ENCODE measurements around the gene ZSWIM6. TPM values are rescaled to one million over a fixed set of nuclear protein-coding genes. Genes with fewer than 3 reads are reported as not detected.

Gene ZSWIM6
- total RNA-seq, 1 donor from 2014 or later: 8.9 TPM

- peaks cover 25% of the 10 kb centered on the region for H3K27me3 Mint-ChIP-seq (ENCODE audit: low read depth)
- intact Hi-C loops (cut with micrococcal nuclease): loop anchor here (2.0 to 5.0 kb wide), 4 partner anchors 45 to 978 kb away; partner anchors contain the start of genes ERCC8, KIF2A and NDUFAF2
- no peaks in the 10 kb centered on the region for H3K9me3 Mint-ChIP-seq
- H3K27ac Mint-ChIP-seq: no peak overlapping the region
- peaks cover 11% of the 10 kb centered on the region for H3K36me3 Mint-ChIP-seq (ENCODE audit: low read depth)
- peaks cover 41% of the 10 kb centered on the region for H3K4me1 Mint-ChIP-seq (ENCODE audit: low read depth)
- peak overlapping the region; percentile 79 for H3K4me3 Mint-ChIP-seq (ENCODE audit: low read depth)
- DNase-seq (ENCODE audit: low spot score): no peak
These were observed 2.4 kb upstream of the ZSWIM6 start for GRCh38 chr5:61329550-61330128.

GRCh38 chr5:61330341-61330844 is 1.7 kb upstream of the ZSWIM6 start:
- Mint-ChIP-seq H3K4me1 (ENCODE audit: low read depth) (peaks cover 47% of the 10 kb centered on the region), H3K36me3 (ENCODE audit: low read depth) (peaks cover 18% of the 10 kb centered on the region), H3K4me3 (ENCODE audit: low read depth) (peak overlapping the region; percentile 79), H3K27ac (no peak overlapping the region), H3K9me3 (no peaks in the 10 kb centered on the region), H3K27me3 (ENCODE audit: low read depth) (peaks cover 31% of the 10 kb centered on the region)
- intact Hi-C loops (cut with micrococcal nuclease): loop anchor here (2.0 to 5.0 kb wide), 3 partner anchors 202 to 977 kb away; partner anchors contain the start of genes ERCC8, KIF2A and NDUFAF2
- no peak for DNase-seq (ENCODE audit: low spot score)

GRCh38 chr5:61330845-61331406 is 1.1 kb upstream of the ZSWIM6 start:
- H3K27ac Mint-ChIP-seq: no peak overlapping the region
- intact Hi-C loops (cut with micrococcal nuclease): loop anchor here (2.0 to 5.0 kb wide), 3 partner anchors 201 to 976 kb away; partner anchors contain the start of genes ERCC8, KIF2A and NDUFAF2
- peaks cover 22% of the 10 kb centered on the region for H3K36me3 Mint-ChIP-seq (ENCODE audit: low read depth)
- H3K4me3 Mint-ChIP-seq (ENCODE audit: low read depth): peak overlapping the region; percentile 95
- H3K9me3 Mint-ChIP-seq: no peaks in the 10 kb centered on the region
- H3K27me3 Mint-ChIP-seq (ENCODE audit: low read depth): peaks cover 33% of the 10 kb centered on the region
- H3K4me1 Mint-ChIP-seq (ENCODE audit: low read depth): peaks cover 48% of the 10 kb centered on the region
- DNase-seq (ENCODE audit: low spot score): peak; percentile 68

GRCh38 chr5:61332358-61332749 is 296 bp downstream of the ZSWIM6 start:
- Mint-ChIP-seq H3K9me3 (no peaks in the 10 kb centered on the region), H3K27ac (peak overlapping the region; percentile 96), H3K27me3 (ENCODE audit: low read depth) (peaks cover 31% of the 10 kb centered on the region), H3K4me1 (ENCODE audit: low read depth) (peaks cover 47% of the 10 kb centered on the region), H3K36me3 (ENCODE audit: low read depth) (peaks cover 33% of the 10 kb centered on the region), H3K4me3 (ENCODE audit: low read depth) (peak overlapping the region; percentile 95)
- DNase-seq (ENCODE audit: low spot score): no peak
- intact Hi-C loops (cut with micrococcal nuclease): loop anchor here (1.0 to 5.0 kb wide), 6 partner anchors 26 to 975 kb away; partner anchors contain the start of genes KIF2A and SMIM15

GRCh38 chr5:61332851-61333320 is 828 bp downstream of the ZSWIM6 start:
- no peak overlapping the region for H3K27ac Mint-ChIP-seq
- H3K9me3 Mint-ChIP-seq: no peaks in the 10 kb centered on the region
- no peak for DNase-seq (ENCODE audit: low spot score)
- H3K4me3 Mint-ChIP-seq (ENCODE audit: low read depth): peak overlapping the region; percentile 70
- H3K4me1 Mint-ChIP-seq (ENCODE audit: low read depth): peaks cover 42% of the 10 kb centered on the region
- H3K36me3 Mint-ChIP-seq (ENCODE audit: low read depth): peaks cover 34% of the 10 kb centered on the region
- peaks cover 31% of the 10 kb centered on the region for H3K27me3 Mint-ChIP-seq (ENCODE audit: low read depth)
- intact Hi-C loops (cut with micrococcal nuclease): loop anchor here (1.0 to 5.0 kb wide), 6 partner anchors 27 to 974 kb away; partner anchors contain the start of genes KIF2A and SMIM15

GRCh38 chr5:61333321-61333953 is 1.4 kb downstream of the ZSWIM6 start:
- intact Hi-C loops (cut with micrococcal nuclease): loop anchor here (5.0 kb wide), 2 partner anchors 199 to 974 kb away; partner anchors contain the start of gene KIF2A
- peak; percentile 25 for DNase-seq (ENCODE audit: low spot score)
- Mint-ChIP-seq H3K36me3 (ENCODE audit: low read depth) (peaks cover 34% of the 10 kb centered on the region), H3K4me3 (ENCODE audit: low read depth) (peak overlapping the region; percentile 82), H3K4me1 (ENCODE audit: low read depth) (peaks cover 37% of the 10 kb centered on the region), H3K9me3 (no peaks in the 10 kb centered on the region), H3K27ac (no peak overlapping the region), H3K27me3 (ENCODE audit: low read depth) (peaks cover 28% of the 10 kb centered on the region)

GRCh38 chr5:61333954-61334867 is 2.2 kb downstream of the ZSWIM6 start:
- no peak overlapping the region for H3K27ac Mint-ChIP-seq
- H3K4me3 Mint-ChIP-seq (ENCODE audit: low read depth): peak overlapping the region; percentile 82
- intact Hi-C loops (cut with micrococcal nuclease): loop anchor here (5.0 kb wide), 2 partner anchors 198 to 973 kb away; partner anchors contain the start of gene KIF2A

GRCh38 chr5:61334868-61335615 is 3.0 kb downstream of the ZSWIM6 start:
- Mint-ChIP-seq H3K4me3 (ENCODE audit: low read depth) (peak overlapping the region; percentile 82), H3K27me3 (ENCODE audit: low read depth) (peaks cover 18% of the 10 kb centered on the region), H3K9me3 (no peaks in the 10 kb centered on the region), H3K4me1 (ENCODE audit: low read depth) (peaks cover 21% of the 10 kb centered on the region), H3K36me3 (ENCODE audit: low read depth) (peaks cover 34% of the 10 kb centered on the region), H3K27ac (no peak overlapping the region)
- intact Hi-C loops (cut with micrococcal nuclease): loop anchor here (5.0 kb wide), 2 partner anchors 197 to 972 kb away; partner anchors contain the start of gene KIF2A
- no peak for DNase-seq (ENCODE audit: low spot score)

More at GRCh38 chr5:61333954-61334867, 2.2 kb downstream of the ZSWIM6 start:
- Mint-ChIP-seq H3K36me3 (ENCODE audit: low read depth) (peaks cover 34% of the 10 kb centered on the region), H3K27me3 (ENCODE audit: low read depth) (peaks cover 20% of the 10 kb centered on the region), H3K4me1 (ENCODE audit: low read depth) (peaks cover 29% of the 10 kb centered on the region), H3K9me3 (no peaks in the 10 kb centered on the region)
- DNase-seq (ENCODE audit: low spot score): no peak

GRCh38 chr5:61339764-61340163 is 7.7 kb downstream of the ZSWIM6 start:
- intact Hi-C loops (cut with micrococcal nuclease): no loop called here
- Mint-ChIP-seq H3K27ac (no peak overlapping the region), H3K27me3 (ENCODE audit: low read depth) (peaks cover 7% of the 10 kb centered on the region), H3K4me1 (ENCODE audit: low read depth) (peaks cover 21% of the 10 kb centered on the region), H3K9me3 (no peaks in the 10 kb centered on the region), H3K4me3 (ENCODE audit: low read depth) (no peak overlapping the region), H3K36me3 (ENCODE audit: low read depth) (peaks cover 22% of the 10 kb centered on the region)
- DNase-seq (ENCODE audit: low spot score): no peak

- intact Hi-C loops (cut with micrococcal nuclease): no loop called here
- Mint-ChIP-seq H3K9me3 (no peaks in the 10 kb centered on the region), H3K27ac (no peak overlapping the region), H3K4me1 (ENCODE audit: low read depth) (peaks cover 15% of the 10 kb centered on the region), H3K4me3 (ENCODE audit: low read depth) (no peak overlapping the region), H3K36me3 (ENCODE audit: low read depth) (peaks cover 13% of the 10 kb centered on the region), H3K27me3 (ENCODE audit: low read depth) (no peaks in the 10 kb centered on the region)
- no peak for DNase-seq (ENCODE audit: low spot score)
These were observed 8.8 kb downstream of the ZSWIM6 start for GRCh38 chr5:61340775-61341361.

- intact Hi-C loops (cut with micrococcal nuclease): no loop called here
- Mint-ChIP-seq H3K4me1 (ENCODE audit: low read depth) (peaks cover 13% of the 10 kb centered on the region), H3K9me3 (no peaks in the 10 kb centered on the region), H3K36me3 (ENCODE audit: low read depth) (peaks cover 4% of the 10 kb centered on the region), H3K27ac (no peak overlapping the region), H3K27me3 (ENCODE audit: low read depth) (no peaks in the 10 kb centered on the region), H3K4me3 (ENCODE audit: low read depth) (no peak overlapping the region)
- no peak for DNase-seq (ENCODE audit: low spot score)
These were observed 10.0 kb downstream of the ZSWIM6 start for GRCh38 chr5:61342071-61342501.

All from activated T-helper 2 cell treated with anti-CD3 and anti-CD28 coated beads, Interferon-gamma antibody, Interleukin-2, Interleukin-4, amounts not matched to agents 10 μg/mL and 5 μg/mL and 100 μg/mL, durations not matched to agents 14 hours and 24 hours and 36 hours (primary cell).